Gastrocnemius medialis (tissue), 4 donors: ENCODE data around the gene UNC13D. TPM values are rescaled to one million over a fixed set of nuclear protein-coding genes. Genes with fewer than 3 reads are reported as not detected.
A peak's percentile ranks its signal among the peaks of the same experiment; 100 is the strongest.

Experiments used
- ATAC-seq, 2 donors: fragments of 150-250 bp; one replicate each; pipeline ENCODE4 v1.9.1; 2016
- DNase-seq, 2 donors: peaks; one replicate each; pipeline ENCODE4 v3.0.0-alpha.2; 2019
- H3K27ac ChIP-seq, 4 donors: fragments of 200-600 bp; sonication (generic); 1 replicate in 1 of 4; 2 replicates in 3 of 4; pipeline ENCODE4 v1.5.1; 2016 to 2018; ENCODE audit warnings: mild to moderate bottlenecking in 2 of 4, moderate library complexity in 1 of 4
- H3K27me3 ChIP-seq, 3 donors: fragments of 200-600 bp; sonication (generic) in 2 of 3; 1 replicate in 1 of 3; 2 replicates in 2 of 3; pipeline versions ENCODE4 v1.5.1 to v1.6.0; 2016 to 2019; ENCODE audit warnings: mild to moderate bottlenecking in 1 of 3, moderate library complexity in 1 of 3
- H3K36me3 ChIP-seq, 2 donors: fragments of 200-600 bp; sonication (generic) in 1 of 2; one replicate each; pipeline ENCODE4 v1.5.1; 2017 to 2018
- H3K4me1 ChIP-seq, 2 donors: fragments of 200-600 bp; sonication (generic) in 1 of 2; one replicate each; pipeline ENCODE4 v1.5.1; 2016 to 2017; ENCODE audit warnings: mild to moderate bottlenecking in 2 of 2
- H3K4me3 ChIP-seq, 4 donors: fragments of 200-600 bp; sonication (generic) in 3 of 4; 1 replicate in 1 of 4; 2 replicates in 3 of 4; pipeline ENCODE4 v1.5.1; 2016 to 2019; ENCODE audit warnings: mild to moderate bottlenecking in 2 of 4
- H3K9me3 ChIP-seq, 3 donors: fragments of 200-600 bp; sonication (generic) in 2 of 3; 1 replicate in 1 of 3; 2 replicates in 2 of 3; pipeline ENCODE4 v1.5.1; 2016 to 2019
- POLR2A ChIP-seq, 2 donors: fragments of 450-650 bp; IDR thresholded peaks; one replicate each; pipeline ENCODE4 v1.6.1; 2017; ENCODE audit warnings: antibody characterized with exemption in 2 of 2, mild to moderate bottlenecking in 2 of 2, moderate library complexity in 2 of 2
- in situ Hi-C, 4 donors: fragments of 200-750 bp; cut with MboI; loops; one replicate each; pipeline versions ENCODE4 v1.15.0 to v1.8.0; 2017; ENCODE audit warnings: low sequenced_read_pairs in 4 of 4
- intact Hi-C: fragments of 100-400 bp; cut with DNase I; formaldehyde crosslinking; loops from one replicate; pipeline ENCODE4 v1.15.1; 2023; ENCODE audit warnings: low total_unique reads
- total RNA-seq, 4 donors: library from RNA; depleted of rRNA; stranded (reverse); fragments of >200 nt; gene quantifications; one replicate each; pipeline versions ENCODE4 v1.1.0 to v1.2.3, GENCODE V29; 2016
- TF ChIP-seq, protein P1 (sequence below), 5 experiments: fragments of 450-650 bp in 3 of 5; fragments of 200-600 bp in 2 of 5; sonication (generic) in 2 of 5; IDR thresholded peaks in 4 of 5; conservative IDR thresholded peaks in 1 of 5; 1 replicate in 4 of 5; 2 replicates in 1 of 5; pipeline ENCODE4 v1.5.1; 2016 to 2019; ENCODE audit warnings: antibody characterized with exemption in 5 of 5, mild to moderate bottlenecking in 3 of 5, moderate library complexity in 3 of 5

The UNC13D gene
- total RNA-seq, 4 donors from 2014 or later: 1.3 to 9.4 (median 4.6) TPM

DNA sequence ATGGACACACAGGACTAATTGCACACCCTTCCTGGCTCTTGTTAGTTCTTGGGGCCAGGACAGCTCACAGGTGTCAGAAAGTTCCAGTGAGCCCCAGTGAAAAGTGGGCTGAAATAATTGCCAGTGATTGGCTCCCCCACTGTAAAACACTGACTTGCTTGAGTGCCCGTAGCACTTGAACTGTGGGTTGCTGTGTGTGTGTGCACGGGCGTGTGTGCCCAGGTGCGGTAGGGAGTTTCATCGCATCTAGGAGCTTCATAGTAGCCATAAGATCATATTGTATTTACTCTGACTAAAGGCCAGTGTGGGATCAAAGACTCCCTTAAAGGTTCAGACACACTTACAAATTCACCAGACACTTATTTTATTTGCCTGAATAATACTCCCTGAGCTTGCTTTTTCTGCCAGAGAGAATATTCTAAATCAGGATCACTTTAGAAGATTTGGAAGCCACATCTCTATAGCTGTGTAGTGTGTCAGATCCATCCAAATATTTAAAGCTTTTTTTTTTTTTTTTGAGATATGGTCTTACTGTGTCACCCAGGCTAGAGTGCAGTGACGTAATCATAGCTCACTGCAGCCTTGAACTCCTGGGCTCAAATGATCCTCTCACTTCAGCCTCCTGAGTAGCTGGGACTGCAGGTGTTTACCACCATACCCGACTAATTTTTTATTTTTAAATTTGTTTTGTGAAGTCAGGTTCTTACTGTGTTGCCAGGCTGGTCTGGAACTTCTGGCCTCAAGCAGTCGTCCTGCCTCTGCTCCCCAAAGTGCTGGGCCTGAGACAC, 48.2 kb downstream of the UNC13D start:
- Histone ChIP-seq H3K36me3 (peaks cover 0 to 35% of the 10 kb centered on the region in 2 donors), H3K4me3 (no peak overlapping the region), H3K9me3 (no peaks in the 10 kb centered on the region), H3K4me1 (peaks cover 0 to 2% of the 10 kb centered on the region in 2 donors), H3K27ac (no peak overlapping the region), H3K27me3 (no peaks in the 10 kb centered on the region)
- in situ Hi-C loops: no loop called here
- TF ChIP-seq, protein P1, sequence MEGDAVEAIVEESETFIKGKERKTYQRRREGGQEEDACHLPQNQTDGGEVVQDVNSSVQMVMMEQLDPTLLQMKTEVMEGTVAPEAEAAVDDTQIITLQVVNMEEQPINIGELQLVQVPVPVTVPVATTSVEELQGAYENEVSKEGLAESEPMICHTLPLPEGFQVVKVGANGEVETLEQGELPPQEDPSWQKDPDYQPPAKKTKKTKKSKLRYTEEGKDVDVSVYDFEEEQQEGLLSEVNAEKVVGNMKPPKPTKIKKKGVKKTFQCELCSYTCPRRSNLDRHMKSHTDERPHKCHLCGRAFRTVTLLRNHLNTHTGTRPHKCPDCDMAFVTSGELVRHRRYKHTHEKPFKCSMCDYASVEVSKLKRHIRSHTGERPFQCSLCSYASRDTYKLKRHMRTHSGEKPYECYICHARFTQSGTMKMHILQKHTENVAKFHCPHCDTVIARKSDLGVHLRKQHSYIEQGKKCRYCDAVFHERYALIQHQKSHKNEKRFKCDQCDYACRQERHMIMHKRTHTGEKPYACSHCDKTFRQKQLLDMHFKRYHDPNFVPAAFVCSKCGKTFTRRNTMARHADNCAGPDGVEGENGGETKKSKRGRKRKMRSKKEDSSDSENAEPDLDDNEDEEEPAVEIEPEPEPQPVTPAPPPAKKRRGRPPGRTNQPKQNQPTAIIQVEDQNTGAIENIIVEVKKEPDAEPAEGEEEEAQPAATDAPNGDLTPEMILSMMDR (IDR thresholded peaks at IDR 0.05 in 4 of 5, conservative IDR thresholded peaks at IDR 0.05 in 1 of 5): no peak
- TF ChIP-seq POLR2A (IDR thresholded peaks at IDR 0.05): no peak
- intact Hi-C loops: no loop called here
- DNase-seq (no peak), ATAC-seq (no peak)

DNA sequence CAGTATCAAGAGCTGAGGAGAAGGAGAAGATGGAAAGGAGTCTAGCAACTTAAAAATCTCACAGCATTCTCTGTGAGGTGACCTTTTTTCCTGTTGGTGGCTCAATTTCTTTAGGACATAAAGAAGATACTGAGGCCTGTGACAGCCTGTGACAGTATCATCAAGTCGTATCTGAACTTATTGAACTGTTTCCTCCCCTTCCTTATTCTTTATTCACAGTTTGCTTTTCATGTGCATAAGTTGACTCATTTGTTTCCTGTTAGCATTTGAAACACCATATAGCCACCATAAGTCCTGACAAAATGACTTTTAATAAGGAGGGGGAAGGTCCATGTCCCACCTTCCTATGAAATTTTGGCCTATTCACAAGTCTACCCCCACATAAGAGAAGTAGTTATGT, 50.7 kb downstream of the UNC13D start:
- intact Hi-C loops (loop anchor here (5.0 kb wide), 1 partner anchor 34 kb away; no protein-coding TSS in a partner anchor), in situ Hi-C loops (no loop called here)
- TF ChIP-seq POLR2A (IDR thresholded peaks at IDR 0.05): peak in 1 of 2 donors; percentile 7
- TF ChIP-seq, protein P1 (IDR thresholded peaks at IDR 0.05 in 4 of 5, conservative IDR thresholded peaks at IDR 0.05 in 1 of 5): no peak
- Histone ChIP-seq H3K27ac (no peak overlapping the region), H3K4me1 (peaks cover 0 to 5% of the 10 kb centered on the region in 2 donors), H3K36me3 (peaks cover 0 to 20% of the 10 kb centered on the region in 2 donors), H3K4me3 (no peak overlapping the region), H3K9me3 (no peaks in the 10 kb centered on the region), H3K27me3 (no peaks in the 10 kb centered on the region)
- ATAC-seq (no peak), DNase-seq (no peak)

- intact Hi-C loops: loop anchor here (5.0 kb wide), 1 partner anchor 36 kb away; no protein-coding TSS in a partner anchor
Observed at GRCh38 chr17:75791254-75791653, 53.0 kb downstream of the UNC13D start.

GRCh38 chr17:75785016-75785890, 59.0 kb downstream of the UNC13D start:
- H3K27ac ChIP-seq: peak overlapping the region; percentile 98 to 100 (median 100)
- H3K9me3 ChIP-seq: no peaks in the 10 kb centered on the region
- H3K27me3 ChIP-seq: no peaks in the 10 kb centered on the region
- in situ Hi-C loops: no loop called here
- TF ChIP-seq, protein P1 (IDR thresholded peaks at IDR 0.05 in 4 of 5, conservative IDR thresholded peaks at IDR 0.05 in 1 of 5): no peak
- TF ChIP-seq POLR2A (IDR thresholded peaks at IDR 0.05): peak; percentile 81 to 87
- peak; percentile 76 to 78 for ATAC-seq
- H3K4me1 ChIP-seq: peaks cover 37 to 47% of the 10 kb centered on the region in 2 donors
- peak overlapping the region; percentile 74 to 87 (median 86) for H3K4me3 ChIP-seq
- peak; percentile 75 to 88 for DNase-seq
- intact Hi-C loops: loop anchor here (1.0 to 10.0 kb wide), 6 partner anchors 24 to 940 kb away; partner anchors contain the start of genes ACOX1, JMJD6, METTL23 and TEN1
- no peaks in the 10 kb centered on the region for H3K36me3 ChIP-seq

More at GRCh38 chr17:75791254-75791653, 53.0 kb downstream of the UNC13D start:
- DNase-seq: no peak
- TF ChIP-seq, protein P1 (IDR thresholded peaks at IDR 0.05 in 4 of 5, conservative IDR thresholded peaks at IDR 0.05 in 1 of 5): no peak
- TF ChIP-seq POLR2A (IDR thresholded peaks at IDR 0.05): no peak
- H3K4me1 ChIP-seq: peaks cover 15 to 27% of the 10 kb centered on the region in 2 donors
- no peaks in the 10 kb centered on the region for H3K9me3 ChIP-seq
- in situ Hi-C loops: no loop called here
- ATAC-seq: no peak
- no peak overlapping the region for H3K4me3 ChIP-seq
- no peak overlapping the region for H3K27ac ChIP-seq
- H3K27me3 ChIP-seq: no peaks in the 10 kb centered on the region
- H3K36me3 ChIP-seq: peaks cover 0 to 9% of the 10 kb centered on the region in 2 donors
